Thyroid gland (tissue), 4 donors: ENCODE measurements around the gene FBXO40. TPM values are rescaled to one million over a fixed set of nuclear protein-coding genes. Genes with fewer than 3 reads are reported as not detected.

ENCODE experiments used
- DNase-seq, 2 donors: peaks; one replicate each; pipeline ENCODE4 v3.0.0-alpha.2; 2019
- H3K27ac ChIP-seq, 3 donors: fragments of 200-600 bp; sonication (generic); 1 replicate in 2 of 3; 2 replicates in 1 of 3; pipeline ENCODE4 v1.5.1; 2016 to 2019; ENCODE audit warnings: mild to moderate bottlenecking in 1 of 3, moderate library complexity in 1 of 3
- H3K27me3 ChIP-seq: fragments of 200-600 bp; sonication (generic); one replicate; pipeline ENCODE4 v1.5.1; 2019
- H3K36me3 ChIP-seq, 2 donors: fragments of 200-600 bp; sonication (generic); one replicate each; pipeline ENCODE4 v1.5.1; 2016 to 2019
- H3K4me1 ChIP-seq, 2 donors: fragments of 200-600 bp; sonication (generic); one replicate each; pipeline ENCODE4 v1.5.1; 2017 to 2019
- H3K4me3 ChIP-seq, 3 donors: fragments of 200-600 bp; sonication (generic); replicated peaks in 1 of 3; 1 replicate in 2 of 3; 2 replicates in 1 of 3; pipeline ENCODE4 v1.5.1; 2016; ENCODE audit warnings: mild to moderate bottlenecking in 1 of 3
- H3K9me3 ChIP-seq: fragments of 200-600 bp; sonication (generic); one replicate; pipeline ENCODE4 v1.5.1; 2017
- CTCF ChIP-seq, 6 experiments: fragments of 200-600 bp in 3 of 6; fragments of 450-650 bp in 3 of 6; sonication (generic) in 3 of 6; IDR thresholded peaks; one replicate each; pipeline ENCODE4 v1.5.1; 2016 to 2019; ENCODE audit warnings: antibody characterized with exemption in 6 of 6, mild to moderate bottlenecking in 2 of 6, inconsistent platforms in 1 of 6, moderate library complexity in 1 of 6
- POLR2A ChIP-seq, 2 donors: fragments of 450-650 bp; IDR thresholded peaks; one replicate each; pipeline ENCODE4 v1.6.1; 2017; ENCODE audit warnings: antibody characterized with exemption in 2 of 2, mild to moderate bottlenecking in 2 of 2, moderate library complexity in 1 of 2
- WGBS, 2 donors: methylation state at CpG; one replicate each; pipeline ENCODE4 v1.1.5; 2017; 5-methylcytosine and 5-hydroxymethylcytosine counted together
- intact Hi-C: fragments of 100-400 bp; cut with DNase I; formaldehyde crosslinking; loops from one replicate; pipeline ENCODE4 v1.15.1; 2023
- total RNA-seq, 4 donors: library from RNA; depleted of rRNA; stranded (reverse); fragments of >200 nt; gene quantifications; one replicate each; pipeline ENCODE4 v1.2.3, GENCODE V29; 2016

FBXO40 gene
- total RNA-seq, 4 donors from 2014 or later: not detected

- TF ChIP-seq POLR2A (IDR thresholded peaks at IDR 0.05) (no peak), CTCF (IDR thresholded peaks at IDR 0.05) (no peak)
- no peaks in the 10 kb centered on the region for H3K36me3 ChIP-seq
- no peak for DNase-seq
- no peaks in the 10 kb centered on the region for H3K9me3 ChIP-seq
- no peaks in the 10 kb centered on the region for H3K27me3 ChIP-seq
- no peak overlapping the region for H3K4me3 ChIP-seq
- no peak overlapping the region for H3K27ac ChIP-seq
- 65 to 67% methylated on average over 3 of the region's 3 CpGs for WGBS, 2 donors
- intact Hi-C loops: no loop called here
- no peaks in the 10 kb centered on the region for H3K4me1 ChIP-seq
Measured at GRCh38 chr3:121627622-121628021, 34.4 kb downstream of the FBXO40 start.

GRCh38 chr3:121629601-121630000 is 36.4 kb downstream of the FBXO40 start:
- no peaks in the 10 kb centered on the region for H3K4me1 ChIP-seq
- TF ChIP-seq POLR2A (IDR thresholded peaks at IDR 0.05): no peak
- TF ChIP-seq CTCF (IDR thresholded peaks at IDR 0.05): no peak
- no peak for DNase-seq

GRCh38 chr3:121630355-121630754 is 37.2 kb downstream of the FBXO40 start:
- H3K36me3 ChIP-seq: no peaks in the 10 kb centered on the region
- intact Hi-C loops: no loop called here
- no peak overlapping the region for H3K27ac ChIP-seq
- no peaks in the 10 kb centered on the region for H3K27me3 ChIP-seq
- no peak overlapping the region for H3K4me3 ChIP-seq
- no peak for DNase-seq
- H3K9me3 ChIP-seq: no peaks in the 10 kb centered on the region
- no peaks in the 10 kb centered on the region for H3K4me1 ChIP-seq
- TF ChIP-seq POLR2A (IDR thresholded peaks at IDR 0.05) (no peak), CTCF (IDR thresholded peaks at IDR 0.05) (no peak)
- WGBS, 2 donors: 94% methylated on average over 1 of the region's 1 CpG

More at GRCh38 chr3:121629601-121630000, 36.4 kb downstream of the FBXO40 start:
- H3K36me3 ChIP-seq: no peaks in the 10 kb centered on the region
- H3K4me3 ChIP-seq: no peak overlapping the region
- H3K27ac ChIP-seq: no peak overlapping the region
- intact Hi-C loops: no loop called here
- no peaks in the 10 kb centered on the region for H3K9me3 ChIP-seq
- 69 to 71% methylated on average over 6 of the region's 6 CpGs for WGBS, 2 donors
- no peaks in the 10 kb centered on the region for H3K27me3 ChIP-seq

- 88 to 100% methylated on average over 1 of the region's 1 CpG for WGBS, 2 donors
- no peak for DNase-seq
- peaks cover 0 to 7% of the 10 kb centered on the region in 2 donors for H3K36me3 ChIP-seq
- no peaks in the 10 kb centered on the region for H3K9me3 ChIP-seq
- TF ChIP-seq CTCF (IDR thresholded peaks at IDR 0.05) (no peak), POLR2A (IDR thresholded peaks at IDR 0.05) (no peak)
- no peaks in the 10 kb centered on the region for H3K27me3 ChIP-seq
- H3K4me3 ChIP-seq: no peak overlapping the region
- intact Hi-C loops: no loop called here
- no peak overlapping the region for H3K27ac ChIP-seq
- no peaks in the 10 kb centered on the region for H3K4me1 ChIP-seq
Measured at GRCh38 chr3:121637922-121638321, 44.7 kb downstream of the FBXO40 start.

- no peak for DNase-seq
- Histone ChIP-seq H3K27me3 (no peaks in the 10 kb centered on the region), H3K4me1 (no peaks in the 10 kb centered on the region), H3K4me3 (no peak overlapping the region), H3K27ac (no peak overlapping the region), H3K9me3 (no peaks in the 10 kb centered on the region), H3K36me3 (peaks cover 0 to 12% of the 10 kb centered on the region in 2 donors)
- WGBS, 2 donors: 94 to 98% methylated on average over 2 of the region's 2 CpGs
- intact Hi-C loops: no loop called here
- TF ChIP-seq CTCF (IDR thresholded peaks at IDR 0.05) (no peak), POLR2A (IDR thresholded peaks at IDR 0.05) (no peak)
Measured at GRCh38 chr3:121641127-121641526, 47.9 kb downstream of the FBXO40 start.
